ENCODE data around the gene TMEM201.

- TF ChIP-seq CTCF (IDR thresholded peaks at IDR 0.05) (no peak), POLR2A (IDR thresholded peaks at IDR 0.05) (no peak)
Measured at GRCh38 chr1:9596415-9597123, 7.9 kb downstream of the TMEM201 start.
